LNCAP (cell line): ENCODE measurements around the gene STXBP2.

Source experiments
- CTCF ChIP-seq: fragments of 450-650 bp; IDR thresholded peaks from 2 replicates; pipeline ENCODE4 v1.5.1; 2017; ENCODE audit warnings: mild to moderate bottlenecking

The STXBP2 gene

GRCh38 chr19:7669641-7670040, 32.7 kb downstream of the STXBP2 start:
- no peak for TF ChIP-seq CTCF

- no peak for TF ChIP-seq CTCF
These were observed 33.4 kb downstream of the STXBP2 start for GRCh38 chr19:7670150-7670783.

- TF ChIP-seq CTCF = no peak
These were observed 33.9 kb downstream of the STXBP2 start for GRCh38 chr19:7670790-7671189.

- no peak for TF ChIP-seq CTCF
These were observed 35.6 kb downstream of the STXBP2 start for GRCh38 chr19:7672522-7672921.

- TF ChIP-seq CTCF = no peak
These were observed 37.4 kb downstream of the STXBP2 start for GRCh38 chr19:7674010-7675005.

GRCh38 chr19:7676376-7676775, 39.5 kb downstream of the STXBP2 start:
- TF ChIP-seq CTCF = no peak

GRCh38 chr19:7676854-7677253, 39.9 kb downstream of the STXBP2 start, which contains the start of gene MCEMP1:
TSS of gene MCEMP1 (plus strand) at chr19:7677090. CDS start at chr19:7677121, 31 bp downstream.
- no peak for TF ChIP-seq CTCF
